Measurements from ENCODE around the gene SLC39A13.

- TF ChIP-seq CTCF (conservative IDR thresholded peaks at IDR 0.05; ENCODE audit: low read depth, low read length) (no peak), EZH2phosphoT487 (IDR thresholded peaks at IDR 0.05; ENCODE audit: borderline replicate concordance, low read length) (no peak)
Observed at GRCh38 chr11:47374720-47375019, 33.7 kb upstream of the SLC39A13 start.
